NCI-H345 (cell line): ENCODE measurements around the gene SOX15.

Source experiments
- DNase-seq: peaks from one replicate; lab custom pipeline; 2025; lab: John Stamatoyannopoulos, UW

SOX15 gene

DNA sequence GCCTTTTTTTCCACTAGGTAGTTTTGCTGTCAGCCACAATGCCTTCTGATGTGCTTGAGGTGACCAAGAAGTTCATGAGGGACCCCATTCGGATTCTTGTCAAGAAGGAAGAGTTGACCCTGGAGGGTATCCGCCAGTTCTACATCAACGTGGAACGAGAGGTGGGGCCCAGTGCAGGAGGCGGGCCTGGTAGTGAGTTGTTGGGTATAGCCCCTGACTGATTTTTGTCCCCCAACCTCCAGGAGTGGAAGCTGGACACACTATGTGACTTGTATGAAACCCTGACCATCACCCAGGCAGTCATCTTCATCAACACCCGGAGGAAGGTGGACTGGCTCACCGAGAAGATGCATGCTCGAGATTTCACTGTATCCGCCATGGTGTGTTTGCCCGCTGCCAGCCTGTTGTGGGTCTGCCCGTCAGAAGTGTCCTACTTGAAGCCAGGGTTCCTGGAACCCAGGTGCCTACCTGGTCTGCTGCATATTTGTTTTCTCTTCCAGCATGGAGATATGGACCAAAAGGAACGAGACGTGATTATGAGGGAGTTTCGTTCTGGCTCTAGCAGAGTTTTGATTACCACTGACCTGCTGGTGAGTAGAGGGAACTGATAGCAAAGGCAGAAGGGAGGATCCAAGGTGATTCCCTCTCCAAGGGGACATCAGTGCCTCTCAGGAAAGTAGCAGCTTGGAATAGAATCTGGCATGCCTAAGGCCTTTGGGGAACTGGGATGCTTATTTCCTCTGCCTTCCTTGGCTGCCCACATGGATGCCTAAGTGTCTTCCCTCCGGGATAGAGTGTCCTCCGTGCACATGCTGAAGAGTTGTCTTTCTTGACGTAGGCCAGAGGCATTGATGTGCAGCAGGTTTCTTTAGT lies 12.3 kb downstream of the SOX15 start:
- DNase-seq = no peak

DNA sequence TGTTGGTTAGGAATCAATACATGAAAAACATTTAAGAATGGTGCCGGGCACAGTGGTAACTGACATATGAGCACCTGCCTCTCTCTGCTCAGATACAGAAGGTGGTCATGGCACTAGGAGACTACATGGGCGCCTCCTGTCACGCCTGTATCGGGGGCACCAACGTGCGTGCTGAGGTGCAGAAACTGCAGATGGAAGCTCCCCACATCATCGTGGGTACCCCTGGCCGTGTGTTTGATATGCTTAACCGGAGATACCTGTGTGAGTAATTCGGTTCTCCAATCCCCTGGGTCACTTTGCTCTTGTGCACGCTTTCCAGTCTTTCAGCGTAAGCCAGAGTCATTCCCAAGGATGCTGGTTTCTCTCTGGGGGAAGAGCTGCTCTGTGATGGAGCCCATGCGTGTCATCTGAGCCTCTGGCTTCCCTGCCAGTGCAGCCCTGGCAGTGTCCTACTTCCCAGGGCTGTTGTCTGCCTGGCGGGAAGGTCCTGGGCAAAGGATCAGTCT lies 13.4 kb downstream of the SOX15 start:
- DNase-seq = no peak

DNA sequence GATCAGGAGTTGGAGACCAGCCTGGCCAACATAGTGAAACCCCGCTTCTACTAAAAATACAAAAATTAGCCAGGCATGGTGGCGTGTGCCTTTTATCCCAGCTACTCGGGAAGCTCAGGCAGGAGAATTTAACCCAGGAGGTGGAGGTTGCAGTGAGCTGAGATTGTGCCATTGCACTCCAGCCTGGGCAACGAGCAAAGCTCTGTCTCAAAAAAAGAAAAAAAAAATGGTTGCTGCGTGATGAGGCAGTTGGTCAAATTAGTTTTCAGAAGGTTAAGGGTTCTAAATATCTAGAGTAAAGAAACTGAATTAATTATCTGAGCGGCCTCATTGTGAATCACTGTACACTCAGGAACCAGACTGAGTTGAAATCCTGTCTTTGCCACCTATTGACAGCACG lies 13.9 kb downstream of the SOX15 start:
- DNase-seq = no peak

DNA sequence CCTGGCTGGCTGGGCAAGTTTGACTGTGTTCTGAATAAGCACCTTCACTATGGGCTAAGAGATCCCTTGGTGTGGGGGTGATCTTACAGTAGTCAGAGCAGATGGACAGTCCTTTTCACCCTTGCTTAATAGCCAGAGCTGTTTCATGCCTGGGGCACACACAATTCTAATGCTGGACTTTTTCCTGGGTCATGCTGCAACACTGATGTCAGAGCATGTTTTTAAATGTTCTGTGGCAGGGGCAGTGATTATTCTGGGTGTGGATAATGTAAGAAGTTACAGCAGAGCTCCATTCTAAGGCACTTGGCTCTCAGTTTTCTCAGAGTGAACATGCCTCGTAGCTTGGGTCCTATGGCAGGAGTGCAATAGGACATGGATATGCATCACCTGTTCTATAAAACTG lies 14.4 kb downstream of the SOX15 start:
- DNase-seq = no peak

GRCh38 chr17:7574176-7574953 lies 15.5 kb downstream of the SOX15 start:
- DNase-seq = no peak

- peak; percentile 76 for DNase-seq
These were observed 16.4 kb downstream of the SOX15 start for GRCh38 chr17:7573324-7574080.

- DNase-seq = peak; percentile 97
These were observed 17.1 kb downstream of the SOX15 start for GRCh38 chr17:7572588-7573323.

- DNase-seq = no peak
These were observed 17.6 kb downstream of the SOX15 start for GRCh38 chr17:7572338-7572587.

- no peak for DNase-seq
These were observed 19.5 kb downstream of the SOX15 start for GRCh38 chr17:7570351-7570750.

DNA sequence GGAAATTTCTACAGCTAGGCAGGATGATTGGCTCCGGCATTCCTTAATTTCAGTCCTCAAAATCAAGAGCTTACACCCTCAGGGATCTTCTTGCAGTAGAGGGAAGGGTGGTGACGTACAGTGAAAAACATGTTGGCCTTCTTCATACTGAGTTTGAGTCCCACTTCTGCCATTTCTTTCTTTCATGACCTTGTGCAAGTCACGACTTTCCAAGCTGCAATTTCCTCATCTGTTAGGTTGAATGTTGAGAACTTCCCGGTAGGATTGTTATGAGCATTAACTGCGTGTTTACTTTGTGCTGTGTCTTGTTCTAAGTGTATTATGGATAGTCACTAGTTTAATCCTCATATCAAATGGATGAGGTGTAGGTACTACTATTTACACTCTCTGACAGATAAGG lies 20.3 kb downstream of the SOX15 start:
- no peak for DNase-seq

DNA sequence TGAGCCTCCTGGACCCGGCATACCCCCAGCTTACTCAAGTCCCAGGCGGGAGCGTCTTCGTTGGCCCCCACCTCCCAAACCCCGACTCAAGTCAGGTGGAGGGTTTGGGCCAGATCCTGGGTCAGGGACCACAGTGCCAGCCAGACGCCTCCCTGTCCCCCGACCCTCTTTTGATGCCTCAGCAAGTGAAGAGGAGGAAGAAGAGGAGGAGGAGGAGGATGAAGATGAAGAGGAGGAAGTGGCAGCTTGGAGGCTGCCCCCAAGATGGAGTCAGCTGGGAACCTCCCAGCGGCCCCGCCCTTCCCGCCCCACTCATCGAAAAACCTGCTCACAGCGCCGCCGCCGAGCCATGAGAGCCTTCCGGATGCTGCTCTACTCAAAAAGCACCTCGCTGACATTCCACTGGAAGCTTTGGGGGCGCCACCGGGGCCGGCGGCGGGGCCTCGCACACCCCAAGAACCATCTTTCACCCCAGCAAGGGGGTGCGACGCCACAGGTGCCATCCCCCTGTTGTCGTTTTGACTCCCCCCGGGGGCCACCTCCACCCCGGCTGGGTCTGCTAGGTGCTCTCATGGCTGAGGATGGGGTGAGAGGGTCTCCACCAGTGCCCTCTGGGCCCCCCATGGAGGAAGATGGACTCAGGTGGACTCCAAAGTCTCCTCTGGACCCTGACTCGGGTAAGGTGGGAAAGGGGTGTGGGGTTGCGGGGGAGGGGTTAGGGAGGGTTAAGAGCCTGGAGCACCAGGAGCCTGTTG lies 26.6 kb downstream of the SOX15 start:
- no peak for DNase-seq

GRCh38 chr17:7562208-7562605 lies 27.7 kb downstream of the SOX15 start:
- DNase-seq = no peak

GRCh38 chr17:7561589-7562207 lies 28.2 kb downstream of the SOX15 start, which contains the start of gene SENP3:
TSS of gene SENP3 (plus strand) at chr17:7561919. CDS start at chr17:7563077, 1,158 bp downstream.
- peak; percentile 88 for DNase-seq

DNA sequence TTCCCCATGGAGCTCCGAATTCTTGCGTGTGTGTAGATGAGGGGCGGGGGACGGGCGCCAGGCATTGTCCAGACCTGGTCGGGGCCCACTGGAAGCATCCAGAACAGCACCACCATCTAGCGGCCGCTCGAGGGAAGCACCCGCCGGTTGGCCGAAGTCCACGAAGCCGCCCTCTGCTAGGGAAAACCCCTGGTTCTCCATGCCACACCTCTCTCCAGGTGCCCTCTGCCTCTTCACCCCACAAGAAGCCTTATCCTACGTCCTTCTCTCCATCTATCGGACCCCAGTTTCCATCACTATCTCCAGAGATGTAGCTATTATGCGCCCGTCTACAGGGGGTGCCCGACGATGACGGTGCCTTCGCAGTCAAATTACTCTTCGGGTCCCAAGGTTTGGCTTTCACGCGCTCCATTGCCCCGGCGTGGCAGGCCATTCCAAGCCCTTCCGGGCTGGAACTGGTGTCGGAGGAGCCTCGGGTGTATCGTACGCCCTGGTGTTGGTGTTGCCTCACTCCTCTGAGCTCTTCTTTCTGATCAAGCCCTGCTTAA lies 28.8 kb downstream of the SOX15 start:
- peak; percentile 74 for DNase-seq

DNA sequence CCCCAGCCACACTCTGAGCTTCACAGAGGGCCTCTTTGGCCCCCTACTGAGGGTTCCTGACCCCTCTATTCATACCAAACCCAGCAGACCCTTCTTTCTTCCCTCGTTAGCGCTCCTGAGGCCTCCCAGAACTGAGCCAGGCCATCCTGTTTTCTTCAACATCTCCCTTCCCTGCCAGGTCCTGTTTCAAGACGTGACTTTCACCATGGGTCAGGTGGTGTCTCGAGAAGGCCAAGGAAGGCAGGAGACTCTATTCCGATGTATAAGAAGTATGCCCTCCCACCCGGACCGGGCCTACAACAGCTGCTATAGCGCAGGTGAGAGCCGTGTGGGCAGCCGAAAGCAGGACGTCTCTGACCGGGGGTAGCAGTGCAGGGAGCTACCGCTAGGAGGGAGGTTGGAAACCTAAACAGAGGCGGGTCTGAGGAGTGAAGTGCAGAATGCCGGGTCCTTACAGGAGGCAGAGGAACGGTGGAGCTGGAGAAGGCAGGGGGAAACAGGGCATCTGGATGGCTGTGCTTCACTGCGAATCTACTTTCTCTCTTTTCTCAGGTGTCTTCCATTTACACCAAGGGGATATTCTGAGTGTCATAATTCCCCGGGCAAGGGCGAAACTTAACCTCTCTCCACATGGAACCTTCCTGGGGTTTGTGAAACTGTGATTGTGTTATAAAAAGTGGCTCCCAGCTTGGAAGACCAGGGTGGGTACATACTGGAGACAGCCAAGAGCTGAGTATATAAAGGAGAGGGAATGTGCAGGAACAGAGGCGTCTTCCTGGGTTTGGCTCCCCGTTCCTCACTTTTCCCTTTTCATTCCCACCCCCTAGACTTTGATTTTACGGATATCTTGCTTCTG lies 29.5 kb downstream of the SOX15 start:
- no peak for DNase-seq

DNA sequence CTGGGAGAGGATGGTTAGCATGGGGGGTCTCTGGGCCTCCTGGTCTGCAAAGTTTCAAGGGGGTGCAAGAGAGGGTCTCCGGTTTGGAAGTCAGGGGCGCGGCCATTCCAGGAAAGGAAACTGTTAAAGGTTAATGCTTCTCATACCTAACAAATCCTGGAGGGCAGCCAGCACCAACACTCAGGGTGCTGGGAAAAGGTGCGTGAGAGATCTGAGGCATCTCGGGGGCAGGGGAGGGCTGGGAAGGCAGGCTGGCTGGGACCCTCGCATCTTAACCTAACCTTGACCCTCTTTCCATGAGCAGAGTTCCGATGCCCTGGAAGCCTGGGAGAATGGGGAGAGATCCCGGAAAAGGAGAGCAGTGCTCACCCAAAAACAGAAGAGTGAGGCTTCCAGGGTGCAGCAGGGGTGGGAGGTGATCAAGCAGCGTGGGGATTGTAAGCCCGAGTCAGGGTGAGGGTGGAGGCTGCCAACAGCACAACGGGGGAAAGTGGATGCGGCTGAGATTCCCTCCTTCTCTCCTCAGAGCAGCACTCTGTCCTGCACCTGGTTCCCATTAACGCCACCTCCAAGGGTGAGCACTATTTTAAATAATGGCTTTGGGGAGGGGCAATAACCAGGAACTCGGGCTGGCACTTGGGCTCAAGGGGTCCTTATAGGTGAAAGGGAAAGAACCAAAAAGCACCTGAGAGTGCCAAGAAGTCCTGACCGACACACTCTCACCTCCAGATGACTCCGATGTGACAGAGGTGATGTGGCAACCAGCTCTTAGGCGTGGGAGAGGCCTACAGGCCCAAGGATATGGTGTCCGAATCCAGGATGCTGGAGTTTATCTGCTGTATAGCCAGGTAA lies 30.3 kb downstream of the SOX15 start:
- DNase-seq = no peak

GRCh38 chr17:7558544-7559319 lies 31.2 kb downstream of the SOX15 start, which contains the start of gene TNFSF13:
TSS of gene TNFSF13 (plus strand) at chr17:7558750. CDS start at chr17:7559040, 290 bp downstream.
- no peak for DNase-seq
